GM19238 (cell line): ENCODE measurements around the gene RPL10.
A peak's percentile ranks its signal among the peaks of the same experiment; 100 is the strongest.

Experiments
- DNase-seq: peaks from one replicate; pipeline ENCODE4 v3.0.0; 2011; ENCODE audit warnings: low spot score; ENCODE audit not compliant: insufficient read length

RPL10 gene

DNA sequence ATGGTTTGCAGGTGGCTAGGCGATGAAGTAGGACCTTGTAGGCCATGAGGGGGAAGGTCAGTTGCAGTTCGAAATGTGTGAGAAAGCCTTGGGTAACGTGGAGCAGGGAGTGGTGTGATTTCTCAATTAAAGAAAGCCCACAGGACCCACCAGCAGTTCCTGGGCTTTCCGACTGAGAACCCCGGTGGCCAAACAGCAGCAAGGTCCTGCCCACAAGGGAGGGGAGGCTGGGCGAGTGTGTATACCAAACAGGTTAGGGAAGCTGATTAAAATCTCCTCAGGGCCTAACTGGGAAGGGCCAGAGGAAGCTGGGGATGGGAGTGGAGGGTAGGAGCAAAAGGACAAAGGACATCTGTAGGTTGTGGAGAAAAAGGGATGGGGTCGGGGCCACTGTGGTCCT lies 32.7 kb downstream of the RPL10 start:
- no peak for DNase-seq

DNA sequence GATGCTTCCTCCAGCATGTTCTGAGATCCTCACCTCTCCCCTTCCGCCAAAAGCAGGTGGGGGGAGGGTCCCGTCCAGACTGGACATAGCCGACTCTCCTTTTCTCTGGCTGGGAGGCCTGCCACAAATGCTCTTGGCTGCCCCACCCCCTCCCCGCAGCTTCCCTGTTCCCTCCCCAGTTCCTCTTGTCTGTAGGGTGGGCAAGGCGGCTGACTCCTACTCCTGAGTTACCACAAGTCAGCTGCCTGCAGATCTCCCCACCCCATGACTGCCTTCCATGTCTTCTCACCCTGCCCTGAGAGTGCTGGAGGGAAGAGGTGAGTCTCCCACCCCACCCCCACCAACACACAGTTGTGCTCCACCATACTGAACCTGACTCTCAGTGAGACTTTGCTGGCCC lies 33.2 kb downstream of the RPL10 start:
- no peak for DNase-seq

DNA sequence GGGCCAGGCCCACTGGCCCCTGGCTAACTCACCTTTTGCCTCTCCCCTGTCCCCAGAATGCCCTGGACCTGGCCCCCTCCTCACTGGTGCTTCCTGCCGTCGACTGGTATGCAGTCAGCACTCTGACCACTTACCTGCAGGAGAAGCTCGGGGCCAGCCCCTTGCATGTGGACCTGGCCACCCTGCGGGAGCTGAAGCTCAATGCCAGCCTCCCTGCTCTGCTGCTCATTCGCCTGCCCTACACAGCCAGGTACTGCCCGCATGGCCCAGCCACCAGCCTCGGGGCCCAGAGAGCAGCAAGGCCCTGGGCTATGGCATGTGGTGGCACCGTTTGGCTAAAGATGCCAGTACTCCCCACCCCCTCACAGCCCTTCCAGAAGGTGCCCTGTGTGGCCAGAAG lies 34.0 kb downstream of the RPL10 start:
- no peak for DNase-seq

DNA sequence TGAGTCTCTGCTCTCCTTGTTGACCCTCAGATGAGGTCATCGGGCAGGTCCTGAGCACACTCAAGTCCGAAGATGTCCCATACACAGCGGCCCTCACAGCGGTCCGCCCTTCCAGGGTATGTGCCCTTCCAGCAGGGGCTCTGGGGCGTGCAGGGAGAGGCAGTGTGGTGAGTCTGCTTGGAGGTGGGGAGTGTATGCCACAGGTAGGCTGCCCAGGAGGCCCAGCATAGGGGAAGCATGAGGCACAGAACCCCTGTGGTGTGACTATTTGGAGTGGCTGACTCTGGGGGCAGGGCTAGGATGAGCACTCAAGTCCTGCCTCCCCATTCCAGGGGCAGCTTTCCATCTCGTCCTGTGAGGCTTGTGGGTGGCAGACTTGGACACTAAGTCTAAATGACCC lies 35.4 kb downstream of the RPL10 start:
- DNase-seq = no peak

DNA sequence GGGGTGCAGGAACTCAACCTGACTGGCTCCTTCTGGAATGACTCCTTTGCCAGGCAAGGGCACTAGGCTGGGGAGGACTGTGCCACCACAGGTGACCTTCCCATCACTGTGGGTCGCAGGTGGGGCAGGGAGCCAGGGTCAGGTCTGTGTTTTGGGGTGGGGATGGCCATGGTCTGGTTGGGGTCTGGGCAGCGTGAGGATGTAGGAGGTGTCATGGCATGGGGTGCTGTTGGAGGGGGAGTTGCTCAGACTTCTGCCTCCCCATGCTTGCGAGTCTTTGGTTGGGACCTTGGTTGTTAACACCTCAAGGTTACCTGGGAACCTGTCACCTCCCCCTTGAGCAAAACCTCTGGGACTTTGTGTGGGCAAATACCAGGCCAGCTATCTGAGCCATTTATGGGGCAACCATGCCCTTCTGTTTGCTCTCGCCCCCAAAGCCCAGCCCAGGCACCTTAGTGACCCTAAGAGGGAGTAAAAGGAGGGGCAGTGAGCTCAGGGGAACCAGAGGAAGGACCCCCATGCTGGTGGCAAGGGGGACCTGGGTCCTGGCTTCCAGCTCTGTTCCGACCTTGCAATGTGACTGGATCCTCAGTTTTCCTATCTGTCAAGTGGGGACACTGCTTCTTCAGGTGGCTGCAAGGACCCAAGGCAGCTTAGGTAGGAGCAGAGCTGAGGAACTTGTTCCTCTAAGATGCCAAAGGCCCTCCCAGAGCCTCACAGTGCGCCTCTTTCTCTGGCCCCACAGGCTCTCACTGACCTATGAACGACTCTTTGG lies 36.4 kb downstream of the RPL10 start:
- DNase-seq = no peak

DNA sequence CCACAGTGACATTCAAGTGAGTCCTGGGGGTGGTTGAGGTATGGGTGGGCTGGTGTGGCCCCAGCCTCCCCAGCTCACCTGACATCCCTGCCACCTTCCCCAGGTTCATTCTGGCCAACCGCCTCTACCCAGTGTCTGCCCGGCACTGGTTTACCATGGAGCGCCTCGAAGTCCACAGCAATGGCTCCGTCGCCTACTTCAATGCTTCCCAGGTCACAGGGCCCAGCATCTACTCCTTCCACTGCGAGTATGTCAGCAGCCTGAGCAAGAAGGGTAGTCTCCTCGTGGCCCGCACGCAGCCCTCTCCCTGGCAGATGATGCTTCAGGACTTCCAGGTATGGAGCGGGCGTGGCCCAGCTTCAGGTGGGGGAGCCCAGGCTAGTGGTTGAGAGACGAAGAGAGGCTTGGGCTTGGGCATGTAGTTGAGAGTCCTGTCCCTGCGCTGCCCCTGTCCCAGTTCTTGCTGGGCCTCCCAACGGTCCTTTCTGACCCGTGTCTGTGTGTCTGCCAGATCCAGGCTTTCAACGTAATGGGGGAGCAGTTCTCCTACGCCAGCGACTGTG lies 37.1 kb downstream of the RPL10 start:
- no peak for DNase-seq

DNA sequence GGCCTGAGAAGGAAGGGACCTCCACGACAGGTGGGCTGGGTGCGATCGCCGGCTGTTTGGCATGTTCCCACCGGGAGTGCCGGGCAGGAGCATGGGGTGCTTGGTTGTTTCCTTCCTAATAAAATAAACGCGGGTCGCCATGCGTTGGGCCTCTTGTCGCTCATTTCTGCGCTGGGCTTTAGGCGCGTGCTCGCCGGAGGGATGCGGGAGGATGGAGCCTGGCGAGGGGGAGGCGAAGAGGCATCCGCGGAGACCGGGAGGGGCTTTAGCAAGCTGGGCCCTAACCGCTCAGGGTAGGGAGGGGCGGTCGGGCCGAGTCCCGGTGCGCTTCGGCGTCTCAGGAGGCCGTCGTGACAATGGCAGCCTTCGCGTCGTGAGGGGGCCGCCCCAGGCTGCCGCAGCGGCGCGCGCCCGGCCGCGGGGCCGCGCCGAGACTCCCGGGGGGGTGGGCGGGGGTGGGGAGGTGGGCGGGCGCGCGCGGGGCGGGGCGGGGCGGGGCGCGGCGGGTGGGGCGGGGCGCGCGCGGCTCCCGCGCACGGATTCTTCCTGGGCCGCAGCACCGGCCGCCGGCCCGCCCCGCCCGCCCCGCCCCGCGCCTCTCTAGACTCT lies 38.3 kb downstream of the RPL10 start:
- peak; percentile 68 for DNase-seq

DNA sequence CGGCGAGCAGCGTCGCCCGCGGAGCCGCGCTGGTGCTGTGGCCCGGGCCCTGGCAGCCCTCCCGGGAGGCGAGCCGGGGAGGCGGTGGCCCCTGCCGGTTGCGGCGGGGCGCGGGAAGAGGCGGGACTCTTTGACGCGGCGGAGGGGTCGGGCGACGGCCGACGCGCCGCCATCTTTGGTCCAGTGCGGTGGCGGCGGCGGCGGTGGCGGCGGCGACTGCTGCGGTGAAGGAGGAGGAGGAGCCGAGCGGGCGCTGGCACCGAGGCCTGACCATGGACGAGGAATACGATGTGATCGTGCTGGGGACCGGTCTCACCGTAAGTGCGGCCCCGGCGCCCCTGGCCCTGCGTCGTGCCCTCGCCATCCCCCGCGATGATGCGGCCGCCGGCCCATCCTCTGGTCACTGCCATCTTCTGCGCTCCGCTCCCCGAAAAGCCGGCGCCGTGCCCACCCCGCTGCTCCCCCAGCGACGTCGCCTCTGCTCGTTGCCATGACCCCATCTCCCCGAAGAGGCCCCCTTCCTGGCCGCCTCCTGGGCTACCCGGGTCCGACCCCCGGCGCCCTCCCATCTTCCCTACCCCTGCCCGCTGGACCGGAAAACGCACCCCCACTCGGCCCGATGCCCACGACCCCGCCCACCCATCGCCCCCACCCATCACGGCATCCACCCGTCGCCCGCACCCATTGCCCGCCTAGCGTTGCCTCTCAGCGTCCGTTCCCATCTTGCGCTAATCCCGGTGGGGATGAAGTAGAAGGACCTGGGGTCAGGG lies 39.0 kb downstream of the RPL10 start, which contains the start of gene GDI1:
TSS of gene GDI1 (plus strand) at position 172 of the 770 bp plus-strand sequence. CDS start at position 273, 101 bp downstream.
- DNase-seq = no peak

DNA sequence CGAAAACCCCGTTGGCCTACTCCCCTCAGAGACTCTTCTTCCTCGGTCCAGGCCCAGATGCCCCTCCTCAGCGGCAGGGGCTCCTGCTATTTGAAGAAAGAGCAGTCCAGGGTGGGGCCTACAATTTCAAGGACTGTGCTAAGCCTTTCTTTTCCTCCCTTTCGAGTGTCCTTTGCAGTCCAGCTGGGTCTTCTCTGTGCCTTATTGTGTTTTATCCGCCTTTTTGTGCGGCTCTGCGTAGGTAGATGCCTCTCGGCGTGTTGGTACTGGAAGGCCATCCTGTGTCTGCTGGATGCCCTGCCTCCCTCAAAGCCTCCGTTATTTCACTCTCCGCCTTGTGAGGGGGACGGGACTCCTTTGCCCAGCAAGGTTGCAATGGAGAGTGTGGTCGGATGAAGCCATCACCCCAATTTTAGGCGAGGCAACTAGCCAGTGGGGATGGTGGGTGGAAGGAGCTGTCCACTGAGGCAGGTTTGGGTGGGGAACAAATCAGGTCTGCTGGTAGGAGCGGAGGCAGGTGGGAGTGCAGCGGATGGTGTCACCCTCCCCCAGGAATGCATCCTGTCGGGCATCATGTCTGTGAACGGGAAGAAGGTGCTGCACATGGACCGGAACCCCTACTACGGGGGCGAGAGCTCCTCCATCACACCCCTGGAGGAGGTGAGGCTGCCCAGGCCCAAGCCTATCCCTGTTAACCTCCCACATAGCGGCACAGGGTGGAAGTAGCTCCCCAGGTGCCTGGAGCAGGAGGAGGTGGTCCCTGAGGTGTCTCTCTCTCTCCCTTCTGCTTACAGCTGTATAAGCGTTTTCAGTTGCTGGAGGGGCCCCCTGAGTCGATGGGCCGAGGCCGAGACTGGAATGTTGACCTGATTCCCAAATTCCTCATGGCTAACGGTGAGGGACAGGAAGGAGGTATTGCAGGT lies 40.1 kb downstream of the RPL10 start:
- DNase-seq = no peak

DNA sequence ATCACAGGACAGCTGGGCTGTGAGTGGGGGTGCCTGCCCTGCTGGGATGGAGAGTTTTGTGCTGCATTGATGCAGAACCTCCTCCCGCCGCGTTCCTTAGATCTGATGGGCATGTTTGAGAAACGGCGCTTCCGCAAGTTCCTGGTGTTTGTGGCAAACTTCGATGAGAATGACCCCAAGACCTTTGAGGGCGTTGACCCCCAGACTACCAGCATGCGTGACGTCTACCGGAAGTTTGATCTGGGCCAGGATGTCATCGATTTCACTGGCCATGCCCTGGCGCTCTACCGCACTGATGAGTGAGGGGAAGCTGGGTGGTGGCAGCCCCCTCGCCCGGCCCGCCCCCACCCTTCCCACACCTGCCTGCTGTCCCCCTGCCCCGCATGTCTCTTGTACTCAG lies 41.7 kb downstream of the RPL10 start:
- DNase-seq = no peak

DNA sequence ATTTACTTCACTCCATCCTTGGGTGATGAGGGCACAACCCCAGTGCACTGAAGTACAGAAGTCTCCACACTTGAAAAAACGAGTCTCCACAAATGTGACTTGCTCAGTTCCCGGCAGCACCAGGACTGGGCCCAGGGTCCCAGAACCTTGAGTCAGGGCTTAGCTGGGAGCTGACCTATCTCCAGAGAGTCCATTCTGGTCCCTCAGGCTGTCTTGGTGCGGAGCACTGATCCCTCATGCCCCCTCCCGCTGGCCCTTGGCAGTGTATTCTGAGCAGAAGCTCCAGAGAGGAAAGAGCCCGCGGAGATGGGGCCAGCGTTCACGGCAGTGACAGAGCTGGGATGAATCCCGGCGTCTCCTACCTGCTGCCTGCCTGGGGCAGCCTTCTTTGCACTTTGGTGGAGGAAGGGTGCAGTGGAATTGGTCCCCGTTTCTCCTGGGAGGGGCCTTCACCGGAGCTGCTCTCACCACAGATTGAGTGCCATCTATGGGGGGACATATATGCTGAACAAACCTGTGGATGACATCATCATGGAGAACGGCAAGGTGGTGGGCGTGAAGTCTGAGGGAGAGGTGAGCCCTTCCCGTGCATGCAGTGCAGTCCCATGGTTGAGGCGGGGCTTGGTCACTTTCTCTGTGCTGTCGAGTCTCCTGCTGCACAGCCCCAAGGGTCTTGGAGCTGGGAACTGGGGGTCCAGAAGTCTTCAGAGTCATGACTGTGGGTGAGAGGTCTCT lies 42.6 kb downstream of the RPL10 start:
- no peak for DNase-seq

DNA sequence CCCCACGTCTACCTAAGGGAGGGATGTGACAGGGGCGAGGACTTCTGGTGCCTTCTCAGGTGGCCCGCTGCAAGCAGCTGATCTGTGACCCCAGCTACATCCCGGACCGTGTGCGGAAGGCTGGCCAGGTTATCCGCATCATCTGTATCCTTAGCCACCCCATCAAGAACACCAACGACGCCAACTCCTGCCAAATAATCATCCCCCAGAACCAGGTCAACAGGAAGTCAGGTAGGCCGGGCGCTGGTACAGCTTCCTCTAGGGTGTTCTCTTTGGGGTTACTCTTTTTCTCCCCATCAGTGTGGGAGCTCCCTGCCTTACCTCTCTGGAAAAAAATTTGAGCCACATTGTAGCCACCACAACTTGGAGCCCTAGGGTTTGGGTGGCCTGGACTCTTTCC lies 43.4 kb downstream of the RPL10 start:
- no peak for DNase-seq

DNA sequence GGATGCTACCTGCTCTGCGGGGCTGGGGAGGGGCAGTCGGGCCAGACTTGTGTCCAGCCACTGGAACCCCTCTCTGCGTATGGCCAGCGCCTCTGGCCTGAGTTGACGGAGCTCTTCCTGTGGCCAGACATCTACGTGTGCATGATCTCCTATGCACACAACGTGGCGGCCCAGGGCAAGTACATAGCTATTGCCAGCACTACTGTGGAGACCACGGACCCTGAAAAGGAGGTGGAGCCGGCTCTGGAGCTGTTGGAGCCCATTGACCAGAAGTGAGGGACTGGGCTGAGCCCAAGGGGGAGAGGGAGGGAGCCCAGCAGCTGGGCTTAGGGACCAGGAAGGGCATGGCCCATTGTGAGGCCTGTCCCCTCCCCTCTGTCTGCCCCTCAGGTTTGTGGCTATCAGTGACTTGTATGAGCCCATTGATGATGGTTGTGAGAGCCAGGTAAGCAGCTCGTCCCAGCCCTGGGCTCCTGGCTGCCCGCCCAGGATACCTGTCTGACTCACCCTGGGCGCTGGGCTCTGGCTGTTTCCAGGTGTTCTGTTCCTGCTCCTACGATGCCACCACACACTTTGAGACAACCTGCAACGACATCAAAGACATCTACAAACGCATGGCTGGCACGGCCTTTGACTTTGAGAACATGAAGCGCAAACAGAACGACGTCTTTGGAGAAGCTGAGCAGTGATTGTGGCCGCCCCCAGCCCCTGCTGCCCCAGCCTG lies 44.0 kb downstream of the RPL10 start:
- no peak for DNase-seq

DNA sequence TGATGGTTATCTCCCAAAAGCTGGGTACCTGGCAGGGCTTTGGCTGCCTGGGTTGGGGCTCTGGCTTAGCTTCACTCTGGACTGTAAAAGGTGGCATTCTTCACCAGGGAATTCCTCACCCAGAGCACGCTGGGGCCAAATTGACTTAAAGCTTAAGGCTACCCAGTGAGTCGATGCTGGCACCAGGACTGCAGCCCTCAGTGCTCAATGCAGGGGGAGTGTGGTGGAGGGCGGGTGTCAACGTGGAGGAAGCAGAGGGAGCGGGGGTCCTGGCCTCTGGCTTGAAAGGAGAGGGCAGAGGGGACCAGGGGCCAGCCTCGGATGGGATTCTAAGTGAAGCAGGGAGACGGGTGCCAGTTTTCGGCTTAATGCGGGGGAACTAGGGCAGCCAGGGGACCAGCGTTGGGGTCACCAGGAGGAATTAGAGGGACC lies 45.3 kb downstream of the RPL10 start:
- DNase-seq = no peak

DNA sequence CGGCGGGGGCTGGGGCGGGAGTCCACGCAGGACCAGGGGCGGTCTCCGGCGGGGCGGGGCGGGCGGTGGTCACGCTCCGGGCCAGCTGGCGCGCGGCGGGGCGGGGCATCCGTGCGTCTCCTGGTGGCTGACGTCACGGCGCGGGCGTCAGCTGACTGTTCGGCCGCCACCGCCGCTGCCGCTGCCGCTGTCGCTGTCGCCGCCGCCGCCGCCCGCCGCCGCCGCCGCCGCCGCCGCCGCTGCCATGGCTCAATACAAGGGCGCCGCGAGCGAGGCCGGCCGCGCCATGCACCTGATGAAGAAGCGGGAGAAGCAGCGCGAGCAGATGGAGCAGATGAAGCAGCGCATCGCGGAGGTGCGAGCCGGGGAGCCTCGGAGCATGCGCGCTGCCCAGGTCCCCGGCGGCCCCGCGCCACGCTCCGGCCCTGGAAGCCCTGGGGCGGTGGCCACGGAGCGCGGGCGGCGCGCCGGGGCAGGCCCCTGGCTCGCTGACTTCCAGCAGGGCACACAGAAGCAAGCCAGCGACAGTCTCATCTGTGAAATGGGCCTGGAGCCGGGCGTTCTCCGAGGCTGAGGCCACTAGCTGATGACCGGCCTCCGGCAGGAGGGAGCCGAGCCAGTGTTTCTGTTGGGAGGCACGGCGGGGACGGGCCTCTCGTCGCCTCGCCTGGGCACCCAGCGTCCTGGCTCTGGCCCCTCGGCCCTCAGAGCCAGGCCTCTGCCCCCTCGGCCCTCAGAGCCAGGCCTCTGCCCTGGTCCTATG lies 46.0 kb downstream of the RPL10 start, which contains the start of gene FAM50A:
TSS of gene FAM50A (plus strand) at position 150 of the 763 bp plus-strand sequence. CDS start at position 245, 95 bp downstream.
- peak; percentile 86 for DNase-seq

DNA sequence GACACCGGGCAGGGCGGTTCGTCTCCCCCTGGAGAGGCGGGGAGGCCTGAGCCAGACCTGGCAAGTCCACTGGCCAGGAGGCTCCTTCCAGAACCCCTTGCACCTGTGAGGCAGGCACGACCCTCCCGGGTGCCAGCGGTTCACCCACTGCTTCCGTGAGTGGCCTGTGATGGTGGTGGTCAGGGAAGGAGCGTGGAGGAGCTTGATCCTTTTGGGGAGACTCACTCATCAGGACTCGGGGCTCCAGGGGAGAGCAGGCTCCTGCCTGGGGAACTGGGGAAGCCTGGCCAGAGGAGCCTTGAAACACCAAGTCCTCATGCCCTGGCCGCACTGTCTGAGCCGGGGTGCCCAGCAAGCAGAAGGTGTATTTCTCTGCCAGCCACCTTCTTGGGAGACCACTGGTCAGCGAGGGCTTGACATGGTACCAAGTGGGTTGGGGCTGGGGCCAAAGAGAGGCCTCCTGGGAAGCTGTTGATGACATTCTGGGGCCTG lies 46.6 kb downstream of the RPL10 start:
- DNase-seq = no peak

DNA sequence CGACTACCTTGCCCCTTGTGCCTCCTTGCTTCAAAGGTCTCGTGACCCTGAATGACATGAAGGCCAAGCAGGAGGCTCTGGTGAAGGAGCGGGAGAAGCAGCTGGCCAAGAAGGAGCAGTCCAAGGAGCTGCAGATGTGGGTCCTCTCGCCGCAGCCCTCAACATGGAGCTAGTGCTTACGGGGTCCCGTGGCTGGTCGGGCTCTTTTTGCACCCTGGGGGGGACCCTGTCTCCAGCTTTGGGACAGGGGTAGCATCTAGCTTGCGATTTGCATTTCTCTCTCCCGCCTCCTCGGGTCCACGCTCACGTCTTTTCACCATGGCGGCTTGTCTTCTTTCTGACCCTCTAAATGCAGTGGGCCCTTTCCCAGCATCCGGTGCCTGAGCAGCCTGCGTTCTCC lies 47.6 kb downstream of the RPL10 start:
- DNase-seq = no peak

DNA sequence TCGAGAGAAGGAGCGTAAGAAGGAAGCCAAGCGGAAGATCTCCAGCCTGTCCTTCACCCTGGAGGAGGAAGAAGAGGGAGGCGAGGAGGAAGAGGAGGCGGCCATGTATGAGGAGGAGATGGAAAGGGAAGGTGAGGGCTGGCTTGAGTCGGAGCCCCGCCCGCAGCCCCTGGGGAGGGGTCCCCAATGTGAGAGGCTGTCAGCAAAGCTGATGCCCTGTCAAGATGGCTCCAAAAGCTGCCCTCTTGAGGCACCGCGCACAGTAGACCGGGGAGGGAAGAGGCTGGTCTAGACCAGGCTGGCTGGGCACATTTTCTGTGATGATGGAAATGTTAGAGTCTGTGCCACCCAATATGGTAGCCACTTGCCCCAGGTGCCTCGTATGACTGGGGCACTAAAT lies 48.3 kb downstream of the RPL10 start:
- DNase-seq = no peak
